Progenitor cell of endocrine pancreas (in vitro differentiated cells): ENCODE measurements around the gene SLC17A9. TPM values are rescaled to one million over a fixed set of nuclear protein-coding genes. Genes with fewer than 3 reads are reported as not detected.

Experiments used
- DNase-seq: peaks from one replicate; pipeline ENCODE4 v3.0.0; 2021; ENCODE audit warnings: low spot score; ENCODE audit not compliant: unreplicated experiment
- H3K27ac Mint-ChIP-seq: 2 replicates; pipeline ENCODE4 v1.8.0; 2021; ENCODE audit warnings: mild to moderate bottlenecking, moderate library complexity, mixed read lengths
- H3K27me3 Mint-ChIP-seq: 2 replicates; pipeline ENCODE4 v1.8.0; 2021; ENCODE audit warnings: mixed read lengths
- H3K36me3 Mint-ChIP-seq: 2 replicates; pipeline ENCODE4 v1.8.0; 2022; ENCODE audit warnings: mixed read lengths; ENCODE audit not compliant: insufficient read depth
- H3K4me1 Mint-ChIP-seq: 2 replicates; pipeline ENCODE4 v1.8.0; 2021; ENCODE audit warnings: low read depth, mixed read lengths
- H3K4me3 Mint-ChIP-seq: 2 replicates; pipeline ENCODE4 v1.8.0; 2021; ENCODE audit warnings: low read depth, mild to moderate bottlenecking, moderate library complexity, mixed read lengths
- H3K9me3 Mint-ChIP-seq: 2 replicates; pipeline ENCODE4 v1.8.0; 2021; ENCODE audit warnings: low read depth, mixed read lengths
- total RNA-seq: library from RNA; stranded (reverse); gene quantifications from 2 replicates; pipeline ENCODE4 v1.2.1, GENCODE V29; 2021
- TF ChIP-seq, protein P1 (sequence below): fragments of 200-600 bp; sonication (generic); IDR thresholded peaks from one replicate; pipeline ENCODE4 v1.5.0; 2021; ENCODE audit warnings: antibody characterized with exemption, mild to moderate bottlenecking; ENCODE audit not compliant: unreplicated experiment

Gene SLC17A9
- total RNA-seq, 1 donor from 2014 or later = 8.0 TPM

- no peaks in the 10 kb centered on the region for H3K27me3 Mint-ChIP-seq
- TF ChIP-seq, protein P1, sequence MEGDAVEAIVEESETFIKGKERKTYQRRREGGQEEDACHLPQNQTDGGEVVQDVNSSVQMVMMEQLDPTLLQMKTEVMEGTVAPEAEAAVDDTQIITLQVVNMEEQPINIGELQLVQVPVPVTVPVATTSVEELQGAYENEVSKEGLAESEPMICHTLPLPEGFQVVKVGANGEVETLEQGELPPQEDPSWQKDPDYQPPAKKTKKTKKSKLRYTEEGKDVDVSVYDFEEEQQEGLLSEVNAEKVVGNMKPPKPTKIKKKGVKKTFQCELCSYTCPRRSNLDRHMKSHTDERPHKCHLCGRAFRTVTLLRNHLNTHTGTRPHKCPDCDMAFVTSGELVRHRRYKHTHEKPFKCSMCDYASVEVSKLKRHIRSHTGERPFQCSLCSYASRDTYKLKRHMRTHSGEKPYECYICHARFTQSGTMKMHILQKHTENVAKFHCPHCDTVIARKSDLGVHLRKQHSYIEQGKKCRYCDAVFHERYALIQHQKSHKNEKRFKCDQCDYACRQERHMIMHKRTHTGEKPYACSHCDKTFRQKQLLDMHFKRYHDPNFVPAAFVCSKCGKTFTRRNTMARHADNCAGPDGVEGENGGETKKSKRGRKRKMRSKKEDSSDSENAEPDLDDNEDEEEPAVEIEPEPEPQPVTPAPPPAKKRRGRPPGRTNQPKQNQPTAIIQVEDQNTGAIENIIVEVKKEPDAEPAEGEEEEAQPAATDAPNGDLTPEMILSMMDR = no peak
- DNase-seq = no peak
- peak overlapping the region; percentile 97 for H3K27ac Mint-ChIP-seq
- H3K9me3 Mint-ChIP-seq = no peaks in the 10 kb centered on the region
- no peaks in the 10 kb centered on the region for H3K36me3 Mint-ChIP-seq
- H3K4me3 Mint-ChIP-seq = peak overlapping the region; percentile 97
- H3K4me1 Mint-ChIP-seq = peaks cover 51% of the 10 kb centered on the region
Observed at GRCh38 chr20:62925076-62925419, 27.5 kb upstream of the SLC17A9 start.

GRCh38 chr20:62925420-62926228 is 26.9 kb upstream of the SLC17A9 start:
- H3K9me3 Mint-ChIP-seq = no peaks in the 10 kb centered on the region
- peak overlapping the region; percentile 97 for H3K4me3 Mint-ChIP-seq
- peaks cover 46% of the 10 kb centered on the region for H3K4me1 Mint-ChIP-seq
- no peaks in the 10 kb centered on the region for H3K36me3 Mint-ChIP-seq
- TF ChIP-seq, protein P1 = no peak
- DNase-seq = no peak
- peak overlapping the region; percentile 97 for H3K27ac Mint-ChIP-seq
- no peaks in the 10 kb centered on the region for H3K27me3 Mint-ChIP-seq

- H3K4me3 Mint-ChIP-seq = peak within 1 kb of the TSS; percentile 97
- H3K9me3 Mint-ChIP-seq = no peaks in the 10 kb centered on the region
- peak; percentile 75 for DNase-seq
- H3K27ac Mint-ChIP-seq = peak within 1 kb of the TSS; percentile 97
- no peaks in the 10 kb centered on the region for H3K27me3 Mint-ChIP-seq
- TF ChIP-seq, protein P1 = peak; percentile 70
- no peaks in the 10 kb centered on the region for H3K36me3 Mint-ChIP-seq
- peaks cover 44% of the 10 kb centered on the region for H3K4me1 Mint-ChIP-seq
Observed at GRCh38 chr20:62926229-62927127, 26.0 kb upstream of the SLC17A9 start, which contains the start of gene DIDO1. Gene DIDO1 (minus strand): TSS chr20:62926505.

DNA sequence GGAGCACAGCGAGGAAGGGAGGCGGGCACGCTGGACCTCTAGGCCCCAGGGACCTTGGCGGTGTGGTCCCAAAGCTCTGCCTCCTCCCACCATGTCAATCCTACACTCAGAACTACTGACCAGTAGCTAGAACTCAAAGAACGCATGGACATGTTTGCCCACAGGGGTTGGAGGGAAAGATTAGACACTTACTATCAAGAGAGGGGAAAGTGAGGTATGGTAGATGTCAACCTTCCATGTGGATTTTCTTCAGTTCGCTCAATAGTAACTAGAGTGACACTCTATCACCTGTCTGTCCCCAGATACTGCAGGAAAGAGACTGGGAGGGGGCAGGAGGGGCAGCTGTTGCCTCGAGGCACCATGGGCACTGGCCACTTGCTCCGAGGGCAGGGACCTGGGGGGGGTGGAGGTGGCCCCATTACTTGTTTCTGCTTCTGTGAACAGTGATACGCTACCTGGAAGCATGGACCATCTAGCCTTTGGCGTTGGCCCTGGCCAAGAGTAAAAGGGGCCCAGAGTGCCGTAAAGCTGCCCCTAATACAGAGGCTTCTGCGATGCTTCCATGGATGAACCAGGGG is 25.3 kb upstream of the SLC17A9 start:
- Mint-ChIP-seq H3K4me1 (peaks cover 44% of the 10 kb centered on the region), H3K27ac (peak overlapping the region; percentile 95), H3K9me3 (no peaks in the 10 kb centered on the region), H3K36me3 (no peaks in the 10 kb centered on the region), H3K4me3 (peak overlapping the region; percentile 88), H3K27me3 (no peaks in the 10 kb centered on the region)
- no peak for DNase-seq
- TF ChIP-seq, protein P1 = no peak
